Coronary artery (tissue), 2 donors: ENCODE results near the gene SELENOM.
A peak's percentile ranks its signal among the peaks of the same experiment; 100 is the strongest.

Experiments
- DNase-seq: peaks from one replicate; pipeline ENCODE4 v3.0.0-alpha.2; 2017; ENCODE audit warnings: low spot score
- H3K27ac ChIP-seq, 2 donors: fragments of 200-600 bp; sonication (generic); one replicate each; pipeline ENCODE4 v1.5.1; 2016 to 2019
- H3K4me3 ChIP-seq: fragments of 200-600 bp; sonication (generic); 2 replicates; pipeline ENCODE4 v1.5.1; 2016; ENCODE audit warnings: mild to moderate bottlenecking, moderate library complexity
- TF ChIP-seq, protein P1 (sequence below): fragments of 200-600 bp; sonication (generic); IDR thresholded peaks from one replicate; pipeline ENCODE4 v1.5.1; 2019; ENCODE audit warnings: antibody characterized with exemption

The SELENOM gene

DNA sequence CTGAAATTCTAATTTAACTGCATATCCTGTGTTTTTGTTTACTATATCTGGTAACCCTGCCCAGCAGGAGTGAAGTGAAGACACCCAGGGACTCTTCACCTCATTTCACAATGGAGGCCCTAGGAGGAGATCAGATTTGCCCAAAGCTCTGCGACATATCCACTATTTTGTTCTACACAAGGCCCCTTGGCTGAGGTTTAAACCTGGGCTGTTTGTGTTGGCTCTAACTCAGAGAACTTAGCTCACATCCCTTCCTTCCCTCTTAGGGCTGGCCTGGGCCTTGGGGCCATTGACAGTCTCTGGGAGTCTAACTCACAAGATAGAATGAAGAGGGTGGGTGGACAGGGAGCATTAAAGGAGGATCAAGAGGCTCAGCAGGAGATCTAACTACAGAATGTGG is 41.1 kb upstream of the SELENOM start:
- H3K4me3 ChIP-seq = no peak overlapping the region
- DNase-seq = no peak
- TF ChIP-seq, protein P1, sequence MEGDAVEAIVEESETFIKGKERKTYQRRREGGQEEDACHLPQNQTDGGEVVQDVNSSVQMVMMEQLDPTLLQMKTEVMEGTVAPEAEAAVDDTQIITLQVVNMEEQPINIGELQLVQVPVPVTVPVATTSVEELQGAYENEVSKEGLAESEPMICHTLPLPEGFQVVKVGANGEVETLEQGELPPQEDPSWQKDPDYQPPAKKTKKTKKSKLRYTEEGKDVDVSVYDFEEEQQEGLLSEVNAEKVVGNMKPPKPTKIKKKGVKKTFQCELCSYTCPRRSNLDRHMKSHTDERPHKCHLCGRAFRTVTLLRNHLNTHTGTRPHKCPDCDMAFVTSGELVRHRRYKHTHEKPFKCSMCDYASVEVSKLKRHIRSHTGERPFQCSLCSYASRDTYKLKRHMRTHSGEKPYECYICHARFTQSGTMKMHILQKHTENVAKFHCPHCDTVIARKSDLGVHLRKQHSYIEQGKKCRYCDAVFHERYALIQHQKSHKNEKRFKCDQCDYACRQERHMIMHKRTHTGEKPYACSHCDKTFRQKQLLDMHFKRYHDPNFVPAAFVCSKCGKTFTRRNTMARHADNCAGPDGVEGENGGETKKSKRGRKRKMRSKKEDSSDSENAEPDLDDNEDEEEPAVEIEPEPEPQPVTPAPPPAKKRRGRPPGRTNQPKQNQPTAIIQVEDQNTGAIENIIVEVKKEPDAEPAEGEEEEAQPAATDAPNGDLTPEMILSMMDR = no peak
- H3K27ac ChIP-seq = peak overlapping the region; percentile 75 to 84

DNA sequence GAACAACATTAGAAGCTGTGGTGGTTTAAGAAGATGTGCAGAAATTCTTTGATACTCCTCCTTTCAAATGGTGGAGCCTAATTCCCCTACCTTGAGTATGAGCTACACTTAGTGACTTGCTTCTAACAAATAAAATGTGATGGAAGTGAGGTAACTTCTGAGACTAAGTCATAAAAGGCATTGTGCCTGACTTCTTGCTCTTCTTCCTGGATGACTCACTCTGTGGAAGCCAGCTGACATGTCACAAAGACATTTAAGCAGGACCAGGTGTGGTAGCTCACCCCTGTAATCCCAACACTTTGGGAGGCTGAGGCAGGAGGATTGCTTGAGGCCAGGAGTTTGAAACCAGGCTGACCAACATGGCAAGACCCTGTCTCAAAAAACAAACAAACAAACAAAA is 36.9 kb upstream of the SELENOM start:
- Histone ChIP-seq H3K27ac (no peak overlapping the region), H3K4me3 (no peak overlapping the region)
- TF ChIP-seq, protein P1 = no peak
- DNase-seq = no peak

DNA sequence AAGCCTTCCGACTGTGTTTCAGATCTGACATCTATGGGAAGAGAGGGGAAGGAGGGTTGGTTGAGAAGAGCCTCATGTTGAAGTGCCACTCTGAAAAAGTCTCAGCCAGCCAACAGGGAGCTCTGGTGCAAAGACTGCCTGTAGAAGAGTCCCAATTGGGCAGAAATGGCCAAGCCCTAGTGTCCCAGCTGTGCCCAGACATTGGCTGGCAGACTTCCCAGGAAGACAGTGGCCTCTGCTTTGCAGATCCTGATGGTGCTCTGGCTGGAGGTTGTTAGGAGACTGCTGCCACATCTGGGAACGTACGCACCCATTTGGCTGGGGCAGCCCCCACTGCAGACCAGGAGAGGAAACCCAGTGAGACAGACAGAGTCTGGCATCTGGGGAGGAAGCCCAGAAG is 36.2 kb upstream of the SELENOM start:
- TF ChIP-seq, protein P1 = no peak
- no peak for DNase-seq
- Histone ChIP-seq H3K27ac (no peak overlapping the region), H3K4me3 (no peak overlapping the region)

DNA sequence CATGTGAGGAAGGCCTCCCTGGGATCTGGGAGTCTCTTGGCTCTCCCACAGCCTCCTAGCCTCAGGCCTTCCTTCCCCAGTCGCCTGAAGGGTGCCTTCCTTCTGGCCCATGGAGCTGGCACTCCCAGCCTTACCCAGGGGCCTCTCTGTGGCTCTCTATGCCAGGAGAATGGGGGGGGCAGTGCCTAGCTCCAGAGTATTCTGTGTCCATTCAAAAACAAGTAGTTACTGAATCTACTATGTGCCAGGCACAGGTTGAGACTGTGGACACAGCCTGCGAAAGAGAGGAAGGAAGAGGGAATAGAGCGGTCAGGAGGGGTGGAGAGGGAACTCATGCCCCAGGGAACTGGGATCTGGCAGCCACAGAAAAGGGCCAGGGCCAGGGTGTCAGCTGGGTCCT is 35.7 kb upstream of the SELENOM start:
- peak overlapping the region; percentile 2 to 6 for H3K27ac ChIP-seq
- TF ChIP-seq, protein P1 = no peak

DNA sequence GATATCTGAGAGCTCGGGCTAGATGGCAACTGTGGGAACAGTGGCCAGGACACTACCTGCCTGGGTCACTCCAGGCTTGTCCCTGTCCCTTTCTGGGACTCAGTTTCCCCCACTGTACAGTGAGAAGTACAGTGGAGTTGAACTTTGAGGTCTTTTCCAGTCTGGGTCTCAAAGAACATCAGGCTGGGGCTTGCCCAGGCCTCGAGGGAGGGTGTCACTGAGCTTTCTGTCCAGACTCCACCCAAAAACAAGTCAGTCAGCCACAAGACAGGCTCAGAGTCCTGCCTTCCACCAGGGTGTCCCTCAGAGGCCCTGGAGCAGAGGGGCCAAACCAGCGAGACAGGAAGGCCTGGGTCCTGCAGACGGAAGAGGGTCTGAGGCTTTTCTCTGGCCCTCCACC is 34.9 kb upstream of the SELENOM start:
- H3K4me3 ChIP-seq = no peak overlapping the region
- TF ChIP-seq, protein P1 = no peak
- peak overlapping the region in 1 of 2 donors; percentile 2 for H3K27ac ChIP-seq
- DNase-seq = no peak

More for the DNA sequence above, 35.7 kb upstream of the SELENOM start:
- DNase-seq = no peak
- H3K4me3 ChIP-seq = no peak overlapping the region

DNA sequence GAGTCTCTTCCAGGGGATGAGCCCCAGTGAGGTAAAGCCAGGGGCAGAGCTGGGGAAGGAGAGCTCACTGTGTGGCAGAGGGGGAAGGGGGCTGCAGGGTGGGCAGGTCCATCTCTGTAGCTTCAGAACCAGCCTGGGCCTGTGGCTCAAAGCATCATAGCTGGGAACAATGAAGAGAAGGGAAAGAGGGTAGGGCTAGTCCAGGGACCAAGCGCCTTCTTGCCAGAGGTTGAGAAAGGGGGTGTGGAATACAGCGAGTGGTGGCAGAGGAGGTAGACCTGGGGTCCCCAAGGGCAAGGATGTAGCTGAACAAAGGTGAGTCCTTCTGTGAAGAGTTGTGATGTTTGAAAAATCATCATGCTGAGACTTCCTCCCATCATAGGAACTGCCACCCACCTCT is 34.2 kb upstream of the SELENOM start:
- H3K27ac ChIP-seq = no peak overlapping the region
- no peak for DNase-seq
- TF ChIP-seq, protein P1 = no peak

DNA sequence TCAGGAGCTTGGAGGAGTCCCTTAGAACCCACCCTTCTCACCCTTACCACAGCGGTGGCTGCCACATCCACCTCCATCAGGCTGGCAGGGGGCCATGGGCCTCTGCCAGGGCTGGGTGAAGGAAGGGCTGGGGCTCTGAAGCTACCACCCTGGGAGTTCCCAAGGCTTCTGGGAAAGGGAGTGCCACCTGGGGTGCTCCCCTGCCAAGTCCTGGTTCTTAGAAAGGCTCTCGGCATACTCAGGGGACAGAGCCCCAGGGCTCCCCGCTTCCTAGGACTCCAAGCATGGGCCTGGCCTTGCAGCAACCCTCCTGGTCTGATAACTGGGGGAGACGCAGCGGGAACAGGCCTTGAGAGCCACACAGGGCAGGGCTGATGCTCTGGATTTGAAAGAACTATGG is 33.4 kb upstream of the SELENOM start:
- Histone ChIP-seq H3K27ac (no peak overlapping the region), H3K4me3 (no peak overlapping the region)
- TF ChIP-seq, protein P1 = no peak
- DNase-seq = no peak

More for the DNA sequence above, 34.2 kb upstream of the SELENOM start:
- no peak overlapping the region for H3K4me3 ChIP-seq
